ENCODE results near the gene GRK5.

The GRK5 gene

DNA sequence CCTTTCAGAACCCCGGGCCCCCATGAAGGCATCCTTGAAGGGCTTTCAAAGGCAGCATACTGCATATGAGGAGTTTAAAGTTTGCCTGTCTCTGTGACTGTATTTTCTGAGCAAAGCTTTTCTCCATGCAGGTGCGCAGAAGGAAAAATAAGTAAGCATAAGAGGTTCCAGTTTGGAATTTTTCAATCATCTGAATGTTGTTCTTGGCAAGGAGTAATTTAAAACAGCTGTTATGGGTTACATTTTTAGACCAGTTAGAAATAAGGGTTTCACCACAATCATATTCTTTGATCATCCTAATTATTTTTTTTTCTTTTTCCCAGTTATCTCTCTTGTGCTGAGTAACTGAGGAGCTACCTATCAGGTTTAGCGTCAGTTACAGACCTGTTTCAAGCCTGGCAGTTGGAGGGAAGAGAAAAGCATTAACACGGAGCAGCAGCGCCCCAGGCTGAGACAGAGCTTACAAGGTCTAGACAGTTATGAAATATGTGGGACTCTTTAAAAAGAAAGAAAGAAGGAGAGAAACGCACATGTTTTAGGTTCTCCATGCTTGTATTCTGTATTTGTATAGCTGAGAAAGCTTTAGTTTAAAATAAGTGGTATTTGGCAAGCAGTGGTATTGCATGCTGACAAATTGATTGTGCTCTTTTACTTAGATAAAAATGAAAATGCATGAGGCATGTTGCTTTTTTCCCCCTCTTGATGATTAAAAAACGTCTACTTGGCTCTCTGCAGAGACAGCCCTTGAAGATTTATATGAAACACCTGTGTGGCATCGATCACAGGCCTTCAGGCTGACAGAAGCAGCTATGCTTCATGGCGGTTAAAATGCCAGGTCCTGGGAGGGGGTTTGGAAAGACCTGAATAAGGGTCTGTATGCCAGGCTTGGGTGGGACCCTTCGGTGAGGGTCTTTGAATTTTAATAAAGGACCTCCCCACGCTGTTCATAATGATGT lies 157.6 kb downstream of the GRK5 start:
- H3K27ac ChIP-seq: no peak overlapping the region

GRCh38 chr10:119365773-119366599 lies 158.6 kb downstream of the GRK5 start:
- no peak overlapping the region for H3K27ac ChIP-seq
- no peak for TF ChIP-seq CTCF (conservative IDR thresholded peaks at IDR 0.05)

More for the DNA sequence above, 157.6 kb downstream of the GRK5 start:
- no peak for TF ChIP-seq CTCF (conservative IDR thresholded peaks at IDR 0.05)

GRCh38 chr10:119367841-119368549 lies 160.6 kb downstream of the GRK5 start:
- H3K27ac ChIP-seq: no peak overlapping the region
- TF ChIP-seq CTCF (conservative IDR thresholded peaks at IDR 0.05): no peak

- no peak overlapping the region for H3K27ac ChIP-seq
- TF ChIP-seq CTCF (conservative IDR thresholded peaks at IDR 0.05): no peak
Observed at GRCh38 chr10:119368581-119368980, 161.2 kb downstream of the GRK5 start.

GRCh38 chr10:119368991-119369869 lies 161.9 kb downstream of the GRK5 start:
- H3K27ac ChIP-seq: no peak overlapping the region
- TF ChIP-seq CTCF (conservative IDR thresholded peaks at IDR 0.05): no peak

DNA sequence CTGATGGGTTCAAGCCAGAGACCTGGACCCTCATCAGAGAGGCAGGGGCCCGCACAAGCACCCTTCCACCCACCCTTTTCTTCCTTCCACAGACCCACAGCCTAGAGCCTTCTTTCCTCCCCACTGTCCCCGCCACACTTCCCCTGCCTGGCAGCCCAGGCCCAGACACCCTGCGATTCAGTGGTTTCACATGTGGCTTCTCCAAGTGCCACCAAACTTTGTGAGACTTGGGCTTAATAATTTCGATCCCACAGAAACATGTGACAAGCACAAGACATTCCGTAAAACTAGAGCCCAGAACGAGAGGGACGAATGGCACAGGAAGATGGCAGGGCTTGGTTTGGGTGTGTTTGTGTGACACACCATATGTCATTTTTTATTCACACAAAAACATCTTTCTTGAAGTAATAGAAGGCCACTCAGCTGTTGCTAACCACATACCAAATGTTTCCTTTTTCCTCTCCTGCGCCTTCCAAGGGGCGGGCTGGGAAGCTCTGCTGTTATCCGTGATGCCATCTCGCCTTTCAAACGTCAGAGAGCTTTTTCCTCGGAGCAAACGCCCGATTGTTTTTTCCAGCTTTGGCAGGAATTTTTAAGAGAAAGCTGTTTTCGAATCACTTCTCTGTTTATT lies 162.9 kb downstream of the GRK5 start:
- TF ChIP-seq CTCF (conservative IDR thresholded peaks at IDR 0.05): no peak
- peak overlapping the region; percentile 56 for H3K27ac ChIP-seq
